Measurements from ENCODE around the gene OR2L8.
A peak's percentile ranks its signal among the peaks of the same experiment; 100 is the strongest.

The OR2L8 gene, protein sequence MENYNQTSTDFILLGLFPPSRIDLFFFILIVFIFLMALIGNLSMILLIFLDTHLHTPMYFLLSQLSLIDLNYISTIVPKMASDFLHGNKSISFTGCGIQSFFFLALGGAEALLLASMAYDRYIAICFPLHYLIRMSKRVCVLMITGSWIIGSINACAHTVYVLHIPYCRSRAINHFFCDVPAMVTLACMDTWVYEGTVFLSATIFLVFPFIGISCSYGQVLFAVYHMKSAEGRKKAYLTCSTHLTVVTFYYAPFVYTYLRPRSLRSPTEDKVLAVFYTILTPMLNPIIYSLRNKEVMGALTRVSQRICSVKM

GRCh38 chr1:247948558-247948957 lies at the start of gene OR2L8:
Gene OR2L8 (plus strand): TSS chr1:247948858. CDS start chr1:247948858, 0 bp downstream.
- DNase-seq = no peak

- no peak for DNase-seq
Observed at GRCh38 chr1:247904122-247904521, 44.5 kb upstream of the OR2L8 start.

- no peak for DNase-seq
Observed at GRCh38 chr1:247905181-247905580, 43.5 kb upstream of the OR2L8 start.

- DNase-seq = no peak
Observed at GRCh38 chr1:247905910-247906503, 42.7 kb upstream of the OR2L8 start.

- DNase-seq = peak; percentile 36
Observed at GRCh38 chr1:247906504-247907047, 42.1 kb upstream of the OR2L8 start.

DNA sequence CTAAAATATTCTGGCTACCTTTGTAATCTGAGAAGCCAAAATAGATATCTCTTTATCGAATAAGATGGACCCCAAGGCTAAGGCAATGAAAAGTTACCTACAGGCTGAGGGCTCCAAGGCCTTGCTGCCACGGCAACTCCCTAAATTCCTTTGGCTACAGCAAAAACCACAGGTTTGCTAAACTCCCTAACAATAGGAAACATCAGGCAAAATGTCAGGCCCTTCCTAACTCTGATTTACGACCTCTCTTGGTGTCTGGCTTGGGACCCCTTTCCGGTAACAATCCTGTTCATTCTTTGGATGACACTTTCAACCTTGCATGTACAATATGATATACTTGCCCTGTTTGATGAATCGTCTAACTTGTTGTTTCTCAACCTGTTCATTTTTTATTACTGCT lies 39.9 kb upstream of the OR2L8 start:
- DNase-seq = no peak

DNA sequence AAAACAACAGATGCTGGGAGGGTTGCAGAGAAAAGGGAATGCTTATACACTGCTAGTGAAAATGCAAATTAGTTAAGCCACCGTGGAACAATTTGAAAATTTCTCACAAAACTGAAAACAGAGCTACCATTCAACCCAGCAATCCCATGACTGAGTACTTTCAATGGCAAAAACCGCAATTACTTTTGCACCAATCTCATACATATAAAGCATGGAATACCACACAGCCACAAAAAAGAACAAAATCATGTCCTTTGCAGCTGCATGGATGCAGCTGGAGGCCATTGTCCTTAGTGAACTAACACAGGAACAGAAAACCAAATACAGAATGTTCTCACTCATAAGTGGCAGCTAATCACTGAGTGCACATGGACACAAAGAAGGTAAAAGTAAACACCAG lies 34.9 kb upstream of the OR2L8 start:
- DNase-seq = no peak

- DNase-seq = no peak
Observed at GRCh38 chr1:247914941-247915662, 33.6 kb upstream of the OR2L8 start.

DNA sequence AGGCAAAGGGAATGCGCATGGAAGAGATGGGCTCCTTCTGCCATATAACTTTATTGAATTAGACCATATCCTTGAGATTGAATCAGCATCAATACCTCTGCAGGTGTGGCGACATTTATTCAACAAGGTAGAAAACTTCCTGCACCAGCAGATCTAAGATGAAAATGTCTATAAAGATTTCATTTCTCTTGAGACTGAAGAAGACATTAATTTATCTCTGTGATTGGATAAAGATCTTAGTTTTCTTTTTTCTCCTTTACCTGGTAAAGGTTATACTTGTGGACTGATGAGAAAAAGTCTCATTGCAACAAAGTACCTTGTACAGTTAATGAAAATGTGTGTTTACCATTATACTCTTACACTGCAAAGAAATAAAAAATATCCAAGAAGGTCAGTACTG lies 28.7 kb upstream of the OR2L8 start, which contains the start of gene OR2T8:
Gene OR2T8 (plus strand): TSS at position 301 of the 400 bp plus-strand sequence. CDS start 766 bp downstream, outside the sequence.
- DNase-seq = no peak

- DNase-seq = no peak
Observed at GRCh38 chr1:247923941-247924340, 24.7 kb upstream of the OR2L8 start.

GRCh38 chr1:247924868-247925267 lies 23.8 kb upstream of the OR2L8 start, which contains the start of gene OR2AJ1:
Gene OR2AJ1 (plus strand): TSS chr1:247924889. CDS start chr1:247933769, 8,880 bp downstream.
- DNase-seq = no peak

DNA sequence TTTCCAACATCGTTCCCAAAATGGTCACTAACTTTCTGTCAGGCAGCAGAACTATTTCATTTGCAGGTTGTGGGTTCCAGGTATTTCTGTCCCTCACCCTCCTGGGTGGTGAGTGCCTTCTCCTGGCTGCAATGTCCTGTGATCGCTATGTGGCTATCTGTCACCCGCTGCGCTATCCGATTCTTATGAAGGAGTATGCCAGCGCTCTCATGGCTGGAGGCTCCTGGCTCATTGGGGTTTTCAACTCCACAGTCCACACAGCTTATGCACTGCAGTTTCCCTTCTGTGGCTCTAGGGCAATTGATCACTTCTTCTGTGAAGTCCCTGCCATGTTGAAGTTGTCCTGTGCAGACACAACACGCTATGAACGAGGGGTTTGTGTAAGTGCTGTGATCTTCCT lies 14.7 kb upstream of the OR2L8 start:
- no peak for DNase-seq

- DNase-seq = no peak
Observed at GRCh38 chr1:247935781-247936180, 12.9 kb upstream of the OR2L8 start.

- no peak for DNase-seq
Observed at GRCh38 chr1:247936415-247936814, 12.2 kb upstream of the OR2L8 start.

GRCh38 chr1:247936965-247937734 lies 11.5 kb upstream of the OR2L8 start:
- DNase-seq = peak; percentile 92

DNA sequence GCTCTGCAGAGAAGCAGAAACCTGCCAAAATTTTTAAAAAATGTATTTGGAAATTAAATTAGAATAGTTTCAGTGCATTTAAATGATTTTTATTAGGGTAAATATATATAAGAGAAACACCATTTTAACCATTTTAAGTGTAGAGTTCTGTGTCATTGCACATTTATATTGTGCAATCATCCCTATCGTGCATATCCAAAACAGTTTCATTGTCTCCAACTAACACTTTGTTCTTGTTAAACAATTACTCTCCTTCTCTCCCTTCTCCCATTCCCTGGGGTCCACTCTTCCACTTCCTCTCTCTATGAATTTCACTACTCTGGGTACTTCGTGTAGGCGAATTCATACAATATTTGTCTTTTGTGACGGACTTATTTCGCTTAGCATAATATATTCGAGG lies 6.0 kb upstream of the OR2L8 start:
- DNase-seq = no peak

- DNase-seq = no peak
Observed at GRCh38 chr1:247953408-247953807, 4.8 kb downstream of the OR2L8 start.

GRCh38 chr1:247961791-247962190 lies 13.1 kb downstream of the OR2L8 start:
- no peak for DNase-seq

GRCh38 chr1:247962911-247963588 lies 14.4 kb downstream of the OR2L8 start:
- DNase-seq = no peak

DNA sequence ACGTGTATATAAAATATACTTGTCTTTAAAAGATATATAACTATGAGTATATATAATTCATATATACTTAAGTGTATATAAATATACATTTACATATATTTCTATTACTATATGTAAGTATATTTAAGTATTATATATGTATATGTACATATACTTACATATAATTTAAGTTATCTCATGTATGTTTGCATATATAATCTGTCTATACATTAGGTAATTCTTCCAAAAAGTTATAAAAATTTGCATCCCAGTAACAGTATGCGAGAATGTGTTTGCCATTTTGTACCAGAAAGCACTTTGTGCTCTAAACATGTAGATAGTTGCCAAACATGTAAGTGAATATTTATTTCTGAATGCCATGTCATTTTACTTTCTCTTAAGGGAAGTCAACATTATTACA lies 16.3 kb downstream of the OR2L8 start, which contains the start of gene OR2AK2:
Gene OR2AK2 (plus strand): TSS at position 301 of the 400 bp plus-strand sequence. CDS start 144 bp downstream, outside the sequence.
- no peak for DNase-seq

DNA sequence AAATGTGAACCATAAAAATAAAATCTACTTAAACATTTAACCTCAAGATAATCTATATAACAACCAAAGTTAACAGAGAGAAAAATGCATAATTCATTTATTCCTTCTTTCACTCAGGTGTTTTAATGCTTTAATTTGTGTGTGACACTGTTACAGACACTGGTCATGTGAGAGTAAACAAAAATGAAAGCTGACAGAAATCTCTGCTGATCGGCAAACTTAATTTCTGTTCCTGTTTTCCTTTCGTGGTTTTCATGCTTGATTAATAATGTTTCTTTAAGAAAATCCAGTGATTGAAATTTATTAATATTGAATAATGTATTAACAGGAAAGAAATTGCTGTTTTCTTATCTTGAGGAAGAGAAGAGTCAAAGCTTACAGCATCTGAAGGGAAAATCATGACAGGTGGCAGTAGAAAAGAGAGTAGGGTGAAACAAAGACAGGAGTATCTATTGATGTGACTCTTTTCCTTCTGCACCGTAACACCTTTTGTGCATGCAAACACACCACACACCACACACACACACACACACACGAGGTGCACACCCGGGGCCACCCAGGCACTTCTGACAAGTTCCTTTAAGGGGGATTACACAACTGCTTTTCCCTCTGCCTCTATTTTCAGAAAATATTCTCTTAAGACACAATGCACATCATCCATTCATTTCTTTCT lies 18.0 kb downstream of the OR2L8 start:
- no peak for DNase-seq

All from activated CD4-positive, CD25-positive, alpha-beta regulatory T cell treated with anti-CD3 and anti-CD28 coated beads, Interleukin-2, amount 50 U/mL, for 72 hours (primary cell).